Nephron progenitor cell (in vitro differentiated cells): Measurements from ENCODE around the gene EFCAB14.

Experiments
- DNase-seq: peaks from one replicate; pipeline ENCODE4 v3.0.0; 2021
- H3K27ac Mint-ChIP-seq: 2 replicates; pipeline ENCODE4 v1.8.0; 2021; ENCODE audit warnings: mild to moderate bottlenecking, moderate library complexity, mixed read lengths
- H3K27me3 Mint-ChIP-seq: 2 replicates; pipeline ENCODE4 v1.8.0; 2021; ENCODE audit warnings: mild to moderate bottlenecking, low read depth, mixed read lengths; ENCODE audit not compliant: poor library complexity
- H3K36me3 Mint-ChIP-seq: 2 replicates; pipeline ENCODE4 v1.8.0; 2021; ENCODE audit warnings: low read depth, mixed read lengths
- H3K4me1 Mint-ChIP-seq: 2 replicates; pipeline ENCODE4 v1.8.0; 2021; ENCODE audit warnings: mixed read lengths
- H3K4me3 Mint-ChIP-seq: 2 replicates; pipeline ENCODE4 v1.8.0; 2021; ENCODE audit warnings: mild to moderate bottlenecking, moderate library complexity, mixed read lengths
- H3K9me3 Mint-ChIP-seq: 2 replicates; pipeline ENCODE4 v1.8.0; 2021; ENCODE audit warnings: mild to moderate bottlenecking, moderate library complexity, mixed read lengths
- TF ChIP-seq, protein P1 (sequence below): fragments of 200-600 bp; sonication (generic); IDR thresholded peaks from 2 replicates; pipeline ENCODE4 v1.5.0; 2021; ENCODE audit warnings: antibody characterized with exemption

EFCAB14 gene

DNA sequence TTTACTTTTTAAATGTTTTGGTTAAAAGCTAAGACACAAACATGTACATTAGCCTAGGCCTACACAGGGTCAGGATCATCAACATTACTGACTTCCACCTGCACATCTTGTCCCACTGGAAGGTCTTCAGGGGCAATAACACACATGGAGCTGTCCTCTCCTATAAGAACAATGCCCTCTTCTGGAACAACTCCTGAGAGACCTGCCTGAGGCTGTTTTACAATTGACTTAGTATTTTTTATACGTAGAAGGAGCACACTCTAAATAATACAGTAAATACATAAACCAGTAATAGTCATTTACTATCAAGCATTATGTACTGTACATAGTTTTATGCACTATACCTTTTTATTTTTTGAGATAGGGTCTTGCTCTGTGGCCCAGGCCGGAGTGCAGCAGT, 88.2 kb downstream of the EFCAB14 start:
- Mint-ChIP-seq H3K9me3 (no peaks in the 10 kb centered on the region), H3K27me3 (peaks cover 6% of the 10 kb centered on the region), H3K4me1 (no peaks in the 10 kb centered on the region), H3K4me3 (no peak overlapping the region), H3K36me3 (peaks cover 36% of the 10 kb centered on the region), H3K27ac (no peak overlapping the region)
- TF ChIP-seq, protein P1, sequence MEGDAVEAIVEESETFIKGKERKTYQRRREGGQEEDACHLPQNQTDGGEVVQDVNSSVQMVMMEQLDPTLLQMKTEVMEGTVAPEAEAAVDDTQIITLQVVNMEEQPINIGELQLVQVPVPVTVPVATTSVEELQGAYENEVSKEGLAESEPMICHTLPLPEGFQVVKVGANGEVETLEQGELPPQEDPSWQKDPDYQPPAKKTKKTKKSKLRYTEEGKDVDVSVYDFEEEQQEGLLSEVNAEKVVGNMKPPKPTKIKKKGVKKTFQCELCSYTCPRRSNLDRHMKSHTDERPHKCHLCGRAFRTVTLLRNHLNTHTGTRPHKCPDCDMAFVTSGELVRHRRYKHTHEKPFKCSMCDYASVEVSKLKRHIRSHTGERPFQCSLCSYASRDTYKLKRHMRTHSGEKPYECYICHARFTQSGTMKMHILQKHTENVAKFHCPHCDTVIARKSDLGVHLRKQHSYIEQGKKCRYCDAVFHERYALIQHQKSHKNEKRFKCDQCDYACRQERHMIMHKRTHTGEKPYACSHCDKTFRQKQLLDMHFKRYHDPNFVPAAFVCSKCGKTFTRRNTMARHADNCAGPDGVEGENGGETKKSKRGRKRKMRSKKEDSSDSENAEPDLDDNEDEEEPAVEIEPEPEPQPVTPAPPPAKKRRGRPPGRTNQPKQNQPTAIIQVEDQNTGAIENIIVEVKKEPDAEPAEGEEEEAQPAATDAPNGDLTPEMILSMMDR, result no peak
- DNase-seq, result no peak
